Gastroesophageal sphincter (tissue), 3 donors: ENCODE data around the gene TMC6.

Experiments used
- EP300 ChIP-seq: sonication (generic); formaldehyde crosslinking; IDR thresholded peaks from one replicate; pipeline ENCODE4 v1.6.1; 2017; ENCODE audit warnings: antibody characterized with exemption, mild to moderate bottlenecking
- POLR2A ChIP-seq, 2 donors: fragments of 450-650 bp; IDR thresholded peaks; one replicate each; pipeline ENCODE4 v1.6.1; 2017; ENCODE audit warnings: antibody characterized with exemption in 2 of 2, mild to moderate bottlenecking in 2 of 2, moderate library complexity in 1 of 2
- POLR2AphosphoS5 ChIP-seq: sonication (generic); formaldehyde crosslinking; IDR thresholded peaks from one replicate; pipeline ENCODE4 v1.6.1; 2017; ENCODE audit warnings: antibody characterized with exemption
- TF ChIP-seq, protein P1 (sequence below), 4 experiments: fragments of 200-600 bp in 2 of 4; fragments of 450-650 bp in 2 of 4; sonication (generic) in 1 of 4; IDR thresholded peaks; one replicate each; pipeline ENCODE4 v1.5.1; 2017 to 2019; ENCODE audit warnings: antibody characterized with exemption in 4 of 4, mild to moderate bottlenecking in 2 of 4, moderate library complexity in 2 of 4

DNA sequence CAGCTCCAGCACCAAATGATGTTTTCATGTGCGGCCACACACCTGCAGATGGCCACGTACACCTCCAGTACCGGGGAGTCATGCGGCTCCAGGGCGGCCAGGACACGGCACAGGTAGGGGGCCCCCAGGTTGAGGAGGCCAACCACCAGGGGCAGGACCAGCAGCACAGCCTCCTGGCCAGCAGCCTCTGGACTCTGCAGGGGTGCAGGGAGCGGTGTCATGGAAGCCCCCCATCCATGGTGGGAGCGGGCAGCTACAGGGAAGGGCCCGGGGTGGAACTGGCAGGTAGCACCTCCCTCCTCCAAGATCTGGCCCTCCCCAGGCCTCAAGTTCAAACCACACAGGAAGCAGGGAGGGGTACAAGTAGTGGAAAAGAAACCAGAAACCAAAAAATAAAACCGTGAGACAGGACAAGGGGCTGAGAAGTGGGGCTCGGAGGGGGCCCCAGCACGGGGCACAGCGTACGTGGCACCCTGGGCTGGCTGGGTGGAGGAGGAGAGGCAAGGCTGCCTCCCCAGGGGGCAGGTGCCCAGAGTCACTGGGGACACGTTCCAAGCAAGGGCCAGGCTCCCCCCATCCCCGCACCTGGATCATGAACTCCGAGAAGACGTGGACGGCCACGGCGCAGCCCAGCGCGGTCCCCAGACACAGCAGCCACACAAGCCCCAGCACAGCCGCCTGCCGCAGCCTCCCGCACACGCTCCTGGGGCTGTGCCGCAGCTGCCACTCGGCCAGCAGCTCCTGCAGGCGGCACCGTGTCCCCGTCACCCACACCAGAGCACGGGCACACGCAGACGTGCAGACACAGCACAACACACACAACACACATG is 7.4 kb downstream of the TMC6 start:
- TF ChIP-seq, protein P1, sequence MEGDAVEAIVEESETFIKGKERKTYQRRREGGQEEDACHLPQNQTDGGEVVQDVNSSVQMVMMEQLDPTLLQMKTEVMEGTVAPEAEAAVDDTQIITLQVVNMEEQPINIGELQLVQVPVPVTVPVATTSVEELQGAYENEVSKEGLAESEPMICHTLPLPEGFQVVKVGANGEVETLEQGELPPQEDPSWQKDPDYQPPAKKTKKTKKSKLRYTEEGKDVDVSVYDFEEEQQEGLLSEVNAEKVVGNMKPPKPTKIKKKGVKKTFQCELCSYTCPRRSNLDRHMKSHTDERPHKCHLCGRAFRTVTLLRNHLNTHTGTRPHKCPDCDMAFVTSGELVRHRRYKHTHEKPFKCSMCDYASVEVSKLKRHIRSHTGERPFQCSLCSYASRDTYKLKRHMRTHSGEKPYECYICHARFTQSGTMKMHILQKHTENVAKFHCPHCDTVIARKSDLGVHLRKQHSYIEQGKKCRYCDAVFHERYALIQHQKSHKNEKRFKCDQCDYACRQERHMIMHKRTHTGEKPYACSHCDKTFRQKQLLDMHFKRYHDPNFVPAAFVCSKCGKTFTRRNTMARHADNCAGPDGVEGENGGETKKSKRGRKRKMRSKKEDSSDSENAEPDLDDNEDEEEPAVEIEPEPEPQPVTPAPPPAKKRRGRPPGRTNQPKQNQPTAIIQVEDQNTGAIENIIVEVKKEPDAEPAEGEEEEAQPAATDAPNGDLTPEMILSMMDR (IDR thresholded peaks at IDR 0.05), result no peak
- no peak for TF ChIP-seq EP300
- no peak for TF ChIP-seq POLR2A (IDR thresholded peaks at IDR 0.05)
- no peak for TF ChIP-seq POLR2AphosphoS5
